Measurements from ENCODE around the gene CD81.
"Not testable (repeated sequence)": the region's sequence is repeated elsewhere in the genome, so short reads cannot be mapped to it uniquely, and the experiment has no call there.

GRCh38 chr11:2357651-2358050 lies 19.5 kb upstream of the CD81 start:
- TF ChIP-seq, protein P1, sequence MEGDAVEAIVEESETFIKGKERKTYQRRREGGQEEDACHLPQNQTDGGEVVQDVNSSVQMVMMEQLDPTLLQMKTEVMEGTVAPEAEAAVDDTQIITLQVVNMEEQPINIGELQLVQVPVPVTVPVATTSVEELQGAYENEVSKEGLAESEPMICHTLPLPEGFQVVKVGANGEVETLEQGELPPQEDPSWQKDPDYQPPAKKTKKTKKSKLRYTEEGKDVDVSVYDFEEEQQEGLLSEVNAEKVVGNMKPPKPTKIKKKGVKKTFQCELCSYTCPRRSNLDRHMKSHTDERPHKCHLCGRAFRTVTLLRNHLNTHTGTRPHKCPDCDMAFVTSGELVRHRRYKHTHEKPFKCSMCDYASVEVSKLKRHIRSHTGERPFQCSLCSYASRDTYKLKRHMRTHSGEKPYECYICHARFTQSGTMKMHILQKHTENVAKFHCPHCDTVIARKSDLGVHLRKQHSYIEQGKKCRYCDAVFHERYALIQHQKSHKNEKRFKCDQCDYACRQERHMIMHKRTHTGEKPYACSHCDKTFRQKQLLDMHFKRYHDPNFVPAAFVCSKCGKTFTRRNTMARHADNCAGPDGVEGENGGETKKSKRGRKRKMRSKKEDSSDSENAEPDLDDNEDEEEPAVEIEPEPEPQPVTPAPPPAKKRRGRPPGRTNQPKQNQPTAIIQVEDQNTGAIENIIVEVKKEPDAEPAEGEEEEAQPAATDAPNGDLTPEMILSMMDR (conservative IDR thresholded peaks at IDR 0.05; ENCODE audit: low read length), result not testable (repeated sequence)
- TF ChIP-seq EZH2phosphoT487 (IDR thresholded peaks at IDR 0.05; ENCODE audit: borderline replicate concordance), result not testable (repeated sequence)

Measured in Loucy (cell line).